Measurements from ENCODE around the gene STX10. TPM values are rescaled to one million over a fixed set of nuclear protein-coding genes. Genes with fewer than 3 reads are reported as not detected.

Gene STX10
- total and polyA plus RNA-seq, 8 donors = 63.6 to 94.8 (median 72.5) TPM

GRCh38 chr19:13159713-13160112, 9.5 kb upstream of the STX10 start:
- Histone ChIP-seq H3K36me3 (no peaks in the 10 kb centered on the region), H3K4me3 (no peak overlapping the region), H3K27ac (no peak overlapping the region), H3K4me1 (peaks cover 27 to 73% of the 10 kb centered on the region in 2 donors), H3K9me3 (no peaks in the 10 kb centered on the region), H3K27me3 (no peaks in the 10 kb centered on the region)
- DNase-seq (no peak), ATAC-seq (no peak)
- no peak for TF ChIP-seq CTCF (IDR thresholded peaks at IDR 0.05)
- intact Hi-C loops (cut with DNase I) = no loop called here

- Histone ChIP-seq H3K27me3 (no peaks in the 10 kb centered on the region), H3K36me3 (no peaks in the 10 kb centered on the region), H3K4me3 (peak overlapping the region; percentile 95 to 100), H3K27ac (peak overlapping the region; percentile 96 to 97), H3K9me3 (no peaks in the 10 kb centered on the region), H3K4me1 (peaks cover 6 to 35% of the 10 kb centered on the region in 2 donors)
- intact Hi-C loops (cut with DNase I) = no loop called here
- ATAC-seq = peak; percentile 16
- peak; percentile 47 to 94 (median 83) for DNase-seq
- no peak for TF ChIP-seq CTCF (IDR thresholded peaks at IDR 0.05)
These were observed 5.5 kb upstream of the STX10 start for GRCh38 chr19:13155472-13156359.

GRCh38 chr19:13154911-13155471, 4.8 kb upstream of the STX10 start:
- peak overlapping the region; percentile 96 to 97 for H3K27ac ChIP-seq
- no peaks in the 10 kb centered on the region for H3K9me3 ChIP-seq
- DNase-seq (peak; percentile 72 to 92 (median 89)), ATAC-seq (peak; percentile 5)
- no peaks in the 10 kb centered on the region for H3K27me3 ChIP-seq
- no peaks in the 10 kb centered on the region for H3K36me3 ChIP-seq
- peaks cover 6 to 28% of the 10 kb centered on the region in 2 donors for H3K4me1 ChIP-seq
- intact Hi-C loops (cut with DNase I) = no loop called here
- no peak for TF ChIP-seq CTCF (IDR thresholded peaks at IDR 0.05)
- H3K4me3 ChIP-seq = peak overlapping the region; percentile 95 to 100

- no peaks in the 10 kb centered on the region for H3K27me3 ChIP-seq
- intact Hi-C loops (cut with DNase I) = no loop called here
- DNase-seq = peak; percentile 77 to 98 (median 93)
- ATAC-seq = peak; percentile 29
- peaks cover 6 to 29% of the 10 kb centered on the region in 2 donors for H3K4me1 ChIP-seq
- peak overlapping the region; percentile 96 to 97 for H3K27ac ChIP-seq
- peak overlapping the region; percentile 95 to 100 for H3K4me3 ChIP-seq
- no peak for TF ChIP-seq CTCF (IDR thresholded peaks at IDR 0.05)
- H3K9me3 ChIP-seq = no peaks in the 10 kb centered on the region
- no peaks in the 10 kb centered on the region for H3K36me3 ChIP-seq
These were observed 4.1 kb upstream of the STX10 start for GRCh38 chr19:13154241-13154778.

Measured in left lung (tissue), 10 donors.